GM19438 (cell line): Measurements from ENCODE around the gene PPM1E.
"Not testable (repeated sequence)": the region's sequence is repeated elsewhere in the genome, so short reads cannot be mapped to it uniquely, and the experiment has no call there.

Experiments
- ATAC-seq: cut with Tn5 transposase; IDR thresholded peaks from one replicate; pipeline ENCODE4 v1.9.1; 2021; ENCODE audit warnings: low read depth; ENCODE audit not compliant: unreplicated experiment

The PPM1E gene

GRCh38 chr17:58936295-58936694 lies 180.6 kb downstream of the PPM1E start:
- no peak for ATAC-seq

GRCh38 chr17:58944166-58944565 lies 188.5 kb downstream of the PPM1E start:
- no peak for ATAC-seq

GRCh38 chr17:58947411-58947810 lies 191.8 kb downstream of the PPM1E start:
- no peak for ATAC-seq

- ATAC-seq = no peak
Observed at GRCh38 chr17:58947824-58948223, 192.2 kb downstream of the PPM1E start.

GRCh38 chr17:58954358-58954757 lies 198.7 kb downstream of the PPM1E start:
- ATAC-seq = not testable (repeated sequence)

GRCh38 chr17:58956997-58957724 lies 201.5 kb downstream of the PPM1E start:
- ATAC-seq = no peak

GRCh38 chr17:58957725-58958073 lies 202.0 kb downstream of the PPM1E start:
- not testable (repeated sequence) for ATAC-seq

GRCh38 chr17:58960068-58960467 lies 204.4 kb downstream of the PPM1E start:
- ATAC-seq = no peak

- ATAC-seq = no peak
Observed at GRCh38 chr17:58965221-58965620, 209.6 kb downstream of the PPM1E start.

- no peak for ATAC-seq
Observed at GRCh38 chr17:58966208-58966607, 210.6 kb downstream of the PPM1E start.

GRCh38 chr17:58968426-58969061 lies 212.9 kb downstream of the PPM1E start:
- no peak for ATAC-seq

- ATAC-seq = no peak
Observed at GRCh38 chr17:58969156-58969555, 213.5 kb downstream of the PPM1E start.

- ATAC-seq = no peak
Observed at GRCh38 chr17:58969612-58970011, 214.0 kb downstream of the PPM1E start.

GRCh38 chr17:58970609-58971450 lies 215.2 kb downstream of the PPM1E start:
- no peak for ATAC-seq

GRCh38 chr17:58974354-58974753 lies 218.7 kb downstream of the PPM1E start:
- no peak for ATAC-seq

GRCh38 chr17:58976541-58976940 lies 220.9 kb downstream of the PPM1E start:
- ATAC-seq = no peak

- ATAC-seq = no peak
Observed at GRCh38 chr17:58980706-58981481, 225.2 kb downstream of the PPM1E start.

GRCh38 chr17:58982626-58983025 lies 227.0 kb downstream of the PPM1E start:
- ATAC-seq = no peak

- no peak for ATAC-seq
Observed at GRCh38 chr17:58985367-58985766, 229.7 kb downstream of the PPM1E start.

GRCh38 chr17:58985971-58986370 lies 230.3 kb downstream of the PPM1E start:
- no peak for ATAC-seq

- no peak for ATAC-seq
Observed at GRCh38 chr17:58989629-58990028, 234.0 kb downstream of the PPM1E start.
